ENCODE data around the gene GNRH2.
A peak's percentile ranks its signal among the peaks of the same experiment; 100 is the strongest.
"Not testable (repeated sequence)": the region's sequence is repeated elsewhere in the genome, so short reads cannot be mapped to it uniquely, and the experiment has no call there.

The GNRH2 gene, protein sequence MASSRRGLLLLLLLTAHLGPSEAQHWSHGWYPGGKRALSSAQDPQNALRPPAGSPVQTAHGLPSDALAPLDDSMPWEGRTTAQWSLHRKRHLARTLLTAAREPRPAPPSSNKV
- 0 to 1.4 (median 0.42) reads per million in 9 experiments for total RNA-seq

- Mint-ChIP-seq H3K4me3 (peak within 1 kb of the TSS in 1 of 2 donors; percentile 53), H3K36me3 (ENCODE audit: insufficient read depth) (peaks cover 34% of the 10 kb centered on the region), H3K27ac (peak within 1 kb of the TSS; percentile 33 to 85), H3K27me3 (no peaks in the 10 kb centered on the region), H3K4me1 (ENCODE audit: low read depth in 2 of 2) (peaks cover 18 to 19% of the 10 kb centered on the region in 2 donors), H3K9me3 (no peaks in the 10 kb centered on the region)
- DNase-seq: no peak
- ATAC-seq (replicated peaks): no peak
Measured at GRCh38 chr20:3043322-3043721, at the start of gene GNRH2. Gene GNRH2 (plus strand): TSS chr20:3043622. CDS start chr20:3044415, 793 bp downstream.

- Mint-ChIP-seq H3K36me3 (ENCODE audit: insufficient read depth) (peaks cover 47% of the 10 kb centered on the region), H3K9me3 (no peaks in the 10 kb centered on the region), H3K4me3 (no peak overlapping the region), H3K27me3 (no peaks in the 10 kb centered on the region), H3K4me1 (ENCODE audit: low read depth in 2 of 2) (peaks cover 2 to 4% of the 10 kb centered on the region in 2 donors), H3K27ac (no peak overlapping the region)
- ATAC-seq (replicated peaks): no peak
- no peak for DNase-seq
Measured at GRCh38 chr20:2995796-2996195, 47.6 kb upstream of the GNRH2 start.

- Mint-ChIP-seq H3K27me3 (no peaks in the 10 kb centered on the region), H3K9me3 (no peaks in the 10 kb centered on the region), H3K27ac (no peak overlapping the region), H3K4me1 (ENCODE audit: low read depth in 2 of 2) (no peaks in the 10 kb centered on the region), H3K36me3 (ENCODE audit: insufficient read depth) (peaks cover 25% of the 10 kb centered on the region), H3K4me3 (no peak overlapping the region)
- ATAC-seq (replicated peaks) (no peak), DNase-seq (no peak)
Measured at GRCh38 chr20:2998728-2999127, 44.7 kb upstream of the GNRH2 start.

DNA sequence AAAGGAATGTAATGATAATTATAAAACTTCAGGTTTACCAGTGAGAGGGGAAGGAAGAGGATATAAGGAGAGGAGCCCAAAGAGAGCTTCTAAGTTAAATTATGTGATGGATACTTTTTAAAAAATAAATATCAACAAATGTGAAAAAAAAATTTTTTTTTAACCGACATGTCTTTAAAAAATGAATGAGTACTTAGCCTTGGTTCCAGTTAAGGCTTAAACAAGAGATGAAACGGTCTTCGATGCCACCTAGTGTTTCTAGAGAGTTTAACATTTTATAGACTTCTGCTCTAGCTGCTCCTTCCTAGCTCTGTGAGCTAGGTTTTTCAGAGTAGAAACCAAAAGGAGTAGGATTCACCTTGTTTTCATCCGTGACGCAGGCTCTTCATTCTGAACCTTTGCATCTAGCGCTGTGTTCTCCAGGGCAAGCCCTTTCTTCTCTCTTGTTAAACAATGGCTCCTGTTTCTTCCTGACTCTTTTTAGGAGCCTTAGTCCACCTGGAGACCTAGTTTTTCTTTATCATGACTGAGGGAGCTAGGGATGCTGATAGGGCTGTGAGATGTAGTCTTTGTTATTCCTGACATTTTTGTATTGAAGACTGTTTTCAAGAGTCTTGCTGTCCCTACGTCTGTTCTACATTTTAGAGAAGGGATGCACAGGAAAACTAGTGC, 42.4 kb upstream of the GNRH2 start:
- Mint-ChIP-seq H3K4me3 (no peak overlapping the region), H3K27me3 (no peaks in the 10 kb centered on the region), H3K4me1 (ENCODE audit: low read depth in 2 of 2) (no peaks in the 10 kb centered on the region), H3K36me3 (ENCODE audit: insufficient read depth) (peaks cover 15% of the 10 kb centered on the region), H3K27ac (peak overlapping the region in 1 of 2 donors; percentile 67), H3K9me3 (no peaks in the 10 kb centered on the region)
- ATAC-seq (replicated peaks) (peak; percentile 50), DNase-seq (peak in 1 of 3 experiments; percentile 8)

GRCh38 chr20:3003416-3003815, 40.0 kb upstream of the GNRH2 start:
- Mint-ChIP-seq H3K4me3 (no peak overlapping the region), H3K27ac (no peak overlapping the region), H3K9me3 (no peaks in the 10 kb centered on the region), H3K4me1 (ENCODE audit: low read depth in 2 of 2) (no peaks in the 10 kb centered on the region), H3K27me3 (no peaks in the 10 kb centered on the region), H3K36me3 (ENCODE audit: insufficient read depth) (peaks cover 34% of the 10 kb centered on the region)
- no peak for DNase-seq
- no peak for ATAC-seq (replicated peaks)

- DNase-seq (no peak), ATAC-seq (replicated peaks) (no peak)
- Mint-ChIP-seq H3K9me3 (no peaks in the 10 kb centered on the region), H3K27me3 (no peaks in the 10 kb centered on the region), H3K27ac (no peak overlapping the region), H3K4me3 (no peak overlapping the region), H3K4me1 (ENCODE audit: low read depth in 2 of 2) (no peaks in the 10 kb centered on the region), H3K36me3 (ENCODE audit: insufficient read depth) (peaks cover 56% of the 10 kb centered on the region)
Measured at GRCh38 chr20:3010985-3011723, 32.3 kb upstream of the GNRH2 start.

GRCh38 chr20:3011752-3012151, 31.7 kb upstream of the GNRH2 start:
- H3K4me3 Mint-ChIP-seq: no peak overlapping the region
- H3K27ac Mint-ChIP-seq: peak overlapping the region in 1 of 2 donors; percentile 0
- no peaks in the 10 kb centered on the region for H3K4me1 Mint-ChIP-seq (ENCODE audit: low read depth in 2 of 2)
- H3K36me3 Mint-ChIP-seq (ENCODE audit: insufficient read depth): peaks cover 58% of the 10 kb centered on the region
- ATAC-seq (replicated peaks) (no peak), DNase-seq (no peak)
- H3K27me3 Mint-ChIP-seq: no peaks in the 10 kb centered on the region
- no peaks in the 10 kb centered on the region for H3K9me3 Mint-ChIP-seq

- Mint-ChIP-seq H3K36me3 (ENCODE audit: insufficient read depth) (peaks cover 46% of the 10 kb centered on the region), H3K4me3 (no peak overlapping the region), H3K9me3 (no peaks in the 10 kb centered on the region), H3K27ac (no peak overlapping the region), H3K4me1 (ENCODE audit: low read depth in 2 of 2) (no peaks in the 10 kb centered on the region), H3K27me3 (no peaks in the 10 kb centered on the region)
- no peak for ATAC-seq (replicated peaks)
- DNase-seq: no peak
Measured at GRCh38 chr20:3013771-3014170, 29.7 kb upstream of the GNRH2 start.

GRCh38 chr20:3014179-3014578, 29.2 kb upstream of the GNRH2 start:
- no peak overlapping the region for H3K4me3 Mint-ChIP-seq
- H3K27ac Mint-ChIP-seq: no peak overlapping the region
- no peak for ATAC-seq (replicated peaks)
- H3K27me3 Mint-ChIP-seq: no peaks in the 10 kb centered on the region
- no peaks in the 10 kb centered on the region for H3K9me3 Mint-ChIP-seq
- no peaks in the 10 kb centered on the region for H3K4me1 Mint-ChIP-seq (ENCODE audit: low read depth in 2 of 2)
- no peak for DNase-seq
- peaks cover 42% of the 10 kb centered on the region for H3K36me3 Mint-ChIP-seq (ENCODE audit: insufficient read depth)

- Mint-ChIP-seq H3K9me3 (no peaks in the 10 kb centered on the region), H3K36me3 (ENCODE audit: insufficient read depth) (peaks cover 42% of the 10 kb centered on the region), H3K4me3 (no peak overlapping the region), H3K27ac (peak overlapping the region in 1 of 2 donors; percentile 57), H3K4me1 (ENCODE audit: low read depth in 2 of 2) (no peaks in the 10 kb centered on the region), H3K27me3 (no peaks in the 10 kb centered on the region)
- DNase-seq (no peak), ATAC-seq (replicated peaks) (no peak)
Measured at GRCh38 chr20:3014662-3015061, 28.8 kb upstream of the GNRH2 start.

DNA sequence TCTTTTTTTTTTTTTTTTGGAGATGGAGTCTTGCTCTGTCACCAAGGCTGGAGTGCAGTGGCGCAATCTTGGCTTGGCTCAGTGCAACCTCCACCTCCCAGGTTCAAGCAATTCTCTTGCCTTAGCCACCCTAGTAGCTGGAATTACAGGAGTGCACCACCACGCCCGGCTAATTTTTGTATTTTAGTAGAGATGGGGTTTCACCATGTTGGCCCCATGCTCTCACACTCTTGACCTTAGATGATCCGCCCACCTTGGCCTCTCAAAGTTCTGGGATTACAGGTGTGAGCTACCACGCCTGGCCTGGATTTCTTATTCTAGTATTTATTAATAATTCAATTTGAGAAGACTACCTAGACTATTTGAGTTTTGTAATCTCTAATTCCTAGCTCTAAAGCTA, 28.1 kb upstream of the GNRH2 start:
- not testable (repeated sequence) for ATAC-seq (replicated peaks); H3K4me3 Mint-ChIP-seq; H3K27me3 Mint-ChIP-seq; DNase-seq; H3K9me3 Mint-ChIP-seq; H3K4me1 Mint-ChIP-seq (ENCODE audit: low read depth in 2 of 2)
- Mint-ChIP-seq H3K36me3 (ENCODE audit: insufficient read depth) (peaks cover 42% of the 10 kb centered on the region), H3K27ac (peak overlapping the region in 1 of 2 donors; percentile 57)

DNA sequence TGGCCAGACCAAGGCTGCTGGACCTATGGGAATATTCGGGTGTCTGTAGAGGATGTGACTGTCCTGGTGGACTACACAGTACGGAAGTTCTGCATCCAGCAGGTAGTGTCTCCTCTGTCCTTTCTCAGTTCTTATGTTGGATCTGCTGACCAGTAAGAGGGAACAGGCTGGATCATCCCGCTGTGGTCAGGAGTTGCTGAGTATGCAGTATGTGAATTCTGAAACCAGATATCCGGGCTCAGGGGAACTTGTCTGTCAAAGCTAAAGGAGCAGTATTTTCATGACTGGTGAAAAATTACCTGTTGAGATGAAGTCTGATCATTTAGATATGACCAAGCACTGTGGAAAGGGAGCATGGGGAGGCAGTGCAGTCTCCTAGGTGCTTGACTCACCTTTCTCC, 22.1 kb upstream of the GNRH2 start:
- no peaks in the 10 kb centered on the region for H3K27me3 Mint-ChIP-seq
- no peaks in the 10 kb centered on the region for H3K4me1 Mint-ChIP-seq (ENCODE audit: low read depth in 2 of 2)
- no peaks in the 10 kb centered on the region for H3K9me3 Mint-ChIP-seq
- no peak for DNase-seq
- H3K27ac Mint-ChIP-seq: peak overlapping the region in 1 of 2 donors; percentile 63
- H3K4me3 Mint-ChIP-seq: no peak overlapping the region
- peaks cover 66% of the 10 kb centered on the region for H3K36me3 Mint-ChIP-seq (ENCODE audit: insufficient read depth)
- no peak for ATAC-seq (replicated peaks)

DNA sequence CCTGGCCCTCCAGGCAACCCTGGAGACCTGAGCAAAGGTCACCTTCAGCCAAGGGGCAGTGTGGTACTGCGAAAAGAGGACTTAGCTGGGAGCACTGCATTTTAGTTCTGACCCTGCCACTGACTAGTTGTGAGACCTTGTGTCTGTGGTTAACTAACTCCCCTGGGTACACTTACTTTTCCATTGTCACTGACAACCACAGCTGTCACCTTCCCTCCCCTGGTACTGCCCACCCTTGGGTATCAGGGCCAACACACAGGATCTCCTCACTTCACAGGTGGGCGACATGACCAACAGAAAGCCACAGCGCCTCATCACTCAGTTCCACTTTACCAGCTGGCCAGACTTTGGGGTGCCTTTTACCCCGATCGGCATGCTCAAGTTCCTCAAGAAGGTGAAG, 21.6 kb upstream of the GNRH2 start:
- Mint-ChIP-seq H3K4me1 (ENCODE audit: low read depth in 2 of 2) (no peaks in the 10 kb centered on the region), H3K27ac (peak overlapping the region in 1 of 2 donors; percentile 63), H3K9me3 (no peaks in the 10 kb centered on the region), H3K27me3 (no peaks in the 10 kb centered on the region), H3K4me3 (no peak overlapping the region), H3K36me3 (ENCODE audit: insufficient read depth) (peaks cover 64% of the 10 kb centered on the region)
- no peak for DNase-seq
- ATAC-seq (replicated peaks): no peak

Data from effector memory CD8-positive, alpha-beta T cell (primary cell).